ENCODE measurements around the gene C13orf46. TPM values are rescaled to one million over a fixed set of nuclear protein-coding genes. Genes with fewer than 3 reads are reported as not detected.

The C13orf46 gene
- total RNA-seq, 1 donor from 2014 or later, result 4.8 TPM

DNA sequence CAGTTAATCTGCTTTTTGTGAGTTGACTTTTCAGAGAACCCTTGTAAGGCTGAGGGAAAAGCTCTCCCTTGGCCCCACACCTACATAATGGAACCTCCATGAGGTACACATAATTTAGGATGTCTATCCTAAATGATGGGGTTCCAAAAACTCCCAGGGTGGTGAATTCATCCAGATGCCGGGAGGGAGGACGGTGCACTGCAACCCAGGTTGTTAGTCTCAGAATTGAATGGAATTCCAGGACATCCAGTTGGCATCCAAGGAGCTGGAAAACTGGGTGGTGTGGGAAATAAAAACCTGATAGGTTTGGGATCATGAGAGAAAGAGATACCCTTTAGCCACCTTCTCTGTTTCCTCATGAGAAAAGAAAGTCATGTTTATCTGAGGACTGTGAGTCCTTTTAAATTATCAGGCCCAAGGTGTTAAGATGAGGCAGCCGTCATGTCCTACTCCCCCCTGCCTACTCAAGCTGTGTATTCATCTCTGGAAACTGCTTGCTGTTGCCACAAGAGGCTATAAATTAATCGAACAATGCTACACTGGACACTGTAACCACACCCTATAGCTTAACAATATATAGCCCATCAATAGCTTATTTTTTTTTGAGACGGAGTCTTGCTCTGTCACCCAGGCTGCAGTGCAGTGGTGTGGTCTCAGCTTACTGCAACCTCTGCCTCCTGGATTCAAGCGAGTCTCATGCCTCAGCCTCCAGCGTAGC lies 49.5 kb downstream of the C13orf46 start:
- DNase-seq (ENCODE audit: low spot score in 2 of 2), result no peak
- H3K4me3 ChIP-seq, result no peak overlapping the region
- H3K27me3 ChIP-seq, result no peaks in the 10 kb centered on the region
- H3K36me3 ChIP-seq, result no peaks in the 10 kb centered on the region
- TF ChIP-seq, protein P1, sequence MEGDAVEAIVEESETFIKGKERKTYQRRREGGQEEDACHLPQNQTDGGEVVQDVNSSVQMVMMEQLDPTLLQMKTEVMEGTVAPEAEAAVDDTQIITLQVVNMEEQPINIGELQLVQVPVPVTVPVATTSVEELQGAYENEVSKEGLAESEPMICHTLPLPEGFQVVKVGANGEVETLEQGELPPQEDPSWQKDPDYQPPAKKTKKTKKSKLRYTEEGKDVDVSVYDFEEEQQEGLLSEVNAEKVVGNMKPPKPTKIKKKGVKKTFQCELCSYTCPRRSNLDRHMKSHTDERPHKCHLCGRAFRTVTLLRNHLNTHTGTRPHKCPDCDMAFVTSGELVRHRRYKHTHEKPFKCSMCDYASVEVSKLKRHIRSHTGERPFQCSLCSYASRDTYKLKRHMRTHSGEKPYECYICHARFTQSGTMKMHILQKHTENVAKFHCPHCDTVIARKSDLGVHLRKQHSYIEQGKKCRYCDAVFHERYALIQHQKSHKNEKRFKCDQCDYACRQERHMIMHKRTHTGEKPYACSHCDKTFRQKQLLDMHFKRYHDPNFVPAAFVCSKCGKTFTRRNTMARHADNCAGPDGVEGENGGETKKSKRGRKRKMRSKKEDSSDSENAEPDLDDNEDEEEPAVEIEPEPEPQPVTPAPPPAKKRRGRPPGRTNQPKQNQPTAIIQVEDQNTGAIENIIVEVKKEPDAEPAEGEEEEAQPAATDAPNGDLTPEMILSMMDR (IDR thresholded peaks at IDR 0.05), result no peak
- H3K9me3 ChIP-seq, result no peaks in the 10 kb centered on the region
- H3K27ac ChIP-seq, result no peak overlapping the region
- H3K4me1 ChIP-seq, result peaks cover 8 to 18% of the 10 kb centered on the region in 2 donors
- intact Hi-C loops (cut with DNase I), result no loop called here

DNA sequence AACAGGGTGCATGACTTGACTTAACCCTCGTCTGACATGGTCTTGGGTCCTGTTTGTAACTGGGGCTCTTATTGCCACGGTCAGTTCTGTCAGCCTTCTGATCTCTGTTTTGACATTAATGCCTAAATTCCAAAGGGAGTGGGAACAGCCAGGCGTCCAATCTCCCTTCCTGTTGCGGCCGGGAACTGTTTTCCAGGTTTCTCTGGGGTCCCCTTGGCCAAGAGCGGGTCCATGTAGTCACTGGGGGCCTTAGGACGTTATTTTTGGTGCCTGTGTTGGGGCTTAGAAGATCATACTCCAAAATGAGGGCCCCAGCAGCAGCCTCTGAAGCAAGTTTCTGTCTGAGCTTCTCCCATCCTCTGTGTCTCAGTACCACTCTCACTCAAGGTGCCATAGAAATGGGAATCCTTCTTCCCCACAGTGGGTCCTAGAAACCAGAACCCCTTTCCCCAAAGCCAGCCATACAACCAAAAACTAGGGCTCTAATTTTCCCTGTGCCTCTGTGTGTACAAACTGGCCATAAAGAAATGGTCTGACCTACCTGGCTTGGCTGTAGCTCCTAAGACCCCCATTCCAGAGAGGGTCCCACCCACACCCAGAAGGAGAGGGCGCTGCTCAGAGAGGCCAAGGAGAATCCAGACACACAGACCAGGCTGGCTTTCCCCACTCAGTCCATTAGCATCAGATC lies 50.4 kb downstream of the C13orf46 start:
- TF ChIP-seq, protein P1 (IDR thresholded peaks at IDR 0.05), result no peak
- H3K4me1 ChIP-seq, result peaks cover 5 to 10% of the 10 kb centered on the region in 2 donors
- no peaks in the 10 kb centered on the region for H3K9me3 ChIP-seq
- no peak overlapping the region for H3K4me3 ChIP-seq
- peak in 1 of 2 donors; percentile 39 for DNase-seq (ENCODE audit: low spot score in 2 of 2)
- no peaks in the 10 kb centered on the region for H3K36me3 ChIP-seq
- no peaks in the 10 kb centered on the region for H3K27me3 ChIP-seq
- intact Hi-C loops (cut with DNase I), result no loop called here
- no peak overlapping the region for H3K27ac ChIP-seq

DNA sequence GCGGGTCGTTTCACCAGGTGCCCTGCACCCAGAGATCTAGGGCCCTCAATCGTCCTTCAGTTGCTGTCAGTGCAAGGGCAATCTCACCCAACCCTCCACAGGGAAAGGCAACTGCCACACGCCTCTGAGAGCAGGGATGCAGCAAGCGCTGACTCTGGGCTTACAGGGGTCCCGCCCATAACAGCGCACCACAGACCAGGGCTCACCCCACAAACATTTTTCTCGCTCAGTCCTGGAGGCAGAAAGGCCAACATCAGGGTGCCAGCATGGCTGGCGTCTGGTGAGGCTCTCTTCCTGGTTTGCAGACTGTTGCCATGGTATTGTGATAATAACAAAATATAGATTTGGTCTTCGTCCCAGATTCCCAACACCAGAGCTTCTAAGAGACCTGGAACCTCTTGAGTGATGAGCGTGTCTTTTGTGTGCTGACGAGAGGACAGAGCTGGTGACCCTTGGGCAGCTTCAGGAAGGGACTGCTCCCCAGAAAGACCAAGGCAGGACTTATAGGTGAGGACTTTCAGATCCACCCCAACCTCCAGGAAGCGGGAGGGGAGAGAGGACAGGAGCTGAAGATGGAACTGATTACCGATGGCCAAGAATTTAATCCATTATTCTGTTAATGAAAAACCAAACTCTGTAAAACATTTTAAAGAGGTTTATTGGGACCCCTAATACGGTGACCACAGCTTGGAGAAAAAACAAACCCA lies 51.3 kb downstream of the C13orf46 start:
- Histone ChIP-seq H3K27me3 (no peaks in the 10 kb centered on the region), H3K27ac (no peak overlapping the region), H3K4me3 (no peak overlapping the region), H3K9me3 (no peaks in the 10 kb centered on the region), H3K4me1 (peaks cover 0 to 2% of the 10 kb centered on the region in 2 donors), H3K36me3 (no peaks in the 10 kb centered on the region)
- intact Hi-C loops (cut with DNase I), result no loop called here
- DNase-seq (ENCODE audit: low spot score in 2 of 2), result peak in 1 of 2 donors; percentile 59
- TF ChIP-seq, protein P1 (IDR thresholded peaks at IDR 0.05), result no peak

DNA sequence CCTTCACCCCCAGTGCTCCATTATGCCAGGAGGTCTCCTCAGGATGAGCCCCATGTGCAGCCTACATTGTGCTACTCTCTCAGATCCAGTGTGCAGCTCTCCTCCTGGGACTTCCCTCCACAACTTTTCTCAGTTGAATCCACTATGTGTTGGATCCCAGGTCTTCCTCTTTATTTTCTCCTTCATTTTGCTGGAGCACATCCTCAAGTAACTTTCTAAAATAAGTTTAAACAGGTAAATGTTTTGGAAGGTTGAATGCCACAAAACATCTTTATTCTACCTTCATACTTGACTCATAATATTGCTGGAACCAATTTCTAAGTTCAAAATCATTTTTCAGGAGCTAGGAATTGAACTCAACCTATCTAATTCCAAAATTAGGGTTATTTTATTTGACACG lies 52.1 kb downstream of the C13orf46 start:
- Histone ChIP-seq H3K4me1 (no peaks in the 10 kb centered on the region), H3K27ac (no peak overlapping the region), H3K36me3 (no peaks in the 10 kb centered on the region), H3K27me3 (no peaks in the 10 kb centered on the region), H3K9me3 (no peaks in the 10 kb centered on the region), H3K4me3 (no peak overlapping the region)
- TF ChIP-seq, protein P1 (IDR thresholded peaks at IDR 0.05), result no peak
- no peak for DNase-seq (ENCODE audit: low spot score in 2 of 2)
- intact Hi-C loops (cut with DNase I), result no loop called here

- H3K4me3 ChIP-seq, result no peak overlapping the region
- H3K27ac ChIP-seq, result no peak overlapping the region
- no peaks in the 10 kb centered on the region for H3K4me1 ChIP-seq
- no peaks in the 10 kb centered on the region for H3K9me3 ChIP-seq
- TF ChIP-seq, protein P1 (IDR thresholded peaks at IDR 0.05), result no peak
- intact Hi-C loops (cut with DNase I), result no loop called here
- DNase-seq (ENCODE audit: low spot score in 2 of 2), result peak in 1 of 2 donors; percentile 52
- no peaks in the 10 kb centered on the region for H3K27me3 ChIP-seq
- H3K36me3 ChIP-seq, result no peaks in the 10 kb centered on the region
Observed at GRCh38 chr13:113920606-113921286, 53.1 kb downstream of the C13orf46 start.
